Measurements from ENCODE around the gene VWA8.

- TF ChIP-seq CTCF (IDR thresholded peaks at IDR 0.05) (no peak), POLR2A (IDR thresholded peaks at IDR 0.05) (no peak)
Measured at GRCh38 chr13:41641429-41641828, 319.5 kb downstream of the VWA8 start.
